ENCODE data around the gene VN1R2. TPM values are rescaled to one million over a fixed set of nuclear protein-coding genes. Genes with fewer than 3 reads are reported as not detected.
"Not testable (repeated sequence)": the region's sequence is repeated elsewhere in the genome, so short reads cannot be mapped to it uniquely, and the experiment has no call there.

The VN1R2 gene
- total RNA-seq, 1 donor from 2014 or later, result not detected

GRCh38 chr19:53237114-53237777, 20.8 kb upstream of the VN1R2 start:
- DNase-seq (ENCODE audit: low spot score), result no peak
- TF ChIP-seq EZH2phosphoT487 (IDR thresholded peaks at IDR 0.05) (no peak), CTCF (IDR thresholded peaks at IDR 0.05) (no peak), EZH2 (IDR thresholded peaks at IDR 0.05) (no peak)
- Mint-ChIP-seq H3K9me3 (peaks cover 68% of the 10 kb centered on the region), H3K27me3 (ENCODE audit: insufficient read depth, low read depth) (no peaks in the 10 kb centered on the region), H3K36me3 (peaks cover 28% of the 10 kb centered on the region), H3K4me1 (no peaks in the 10 kb centered on the region), H3K27ac (no peak overlapping the region), H3K4me3 (no peak overlapping the region)
- Histone ChIP-seq H3K4me1 (no peaks in the 10 kb centered on the region), H3K4me3 (no peak overlapping the region), H4K20me1 (ENCODE audit: low read depth) (no peaks in the 10 kb centered on the region), H2AFZ (replicated peaks) (no peak overlapping the region), H3K4me2 (no peak overlapping the region), H3K79me2 (ENCODE audit: low read depth) (no peaks in the 10 kb centered on the region), H3K27me3 (no peaks in the 10 kb centered on the region), H3F3A (ENCODE audit: low read depth) (peaks cover 7% of the 10 kb centered on the region), H3K27ac (no peak overlapping the region), H3K36me3 (peaks cover 50% of the 10 kb centered on the region), H3K9me3 (ENCODE audit: low read depth) (peaks cover 59% of the 10 kb centered on the region), H3K9ac (no peak overlapping the region)

GRCh38 chr19:53246498-53246897, 11.6 kb upstream of the VN1R2 start:
- peaks cover 13% of the 10 kb centered on the region for H3K79me2 ChIP-seq (ENCODE audit: low read depth)
- no peak for DNase-seq (ENCODE audit: low spot score)
- peaks cover 72% of the 10 kb centered on the region for H3K36me3 ChIP-seq
- TF ChIP-seq CTCF (IDR thresholded peaks at IDR 0.05) (no peak), EZH2phosphoT487 (IDR thresholded peaks at IDR 0.05) (no peak)
- Mint-ChIP-seq H3K36me3 (peaks cover 35% of the 10 kb centered on the region), H3K27ac (no peak overlapping the region), H3K4me3 (no peak overlapping the region), H3K9me3 (peaks cover 62% of the 10 kb centered on the region), H3K4me1 (no peaks in the 10 kb centered on the region), H3K27me3 (ENCODE audit: insufficient read depth, low read depth) (no peaks in the 10 kb centered on the region)
- H3F3A ChIP-seq (ENCODE audit: low read depth), result no peaks in the 10 kb centered on the region
- H3K9ac ChIP-seq, result no peak overlapping the region
- no peaks in the 10 kb centered on the region for H3K4me1 ChIP-seq
- no peaks in the 10 kb centered on the region for H3K27me3 ChIP-seq
- H3K4me3 ChIP-seq, result no peak overlapping the region
- no peak overlapping the region for H3K27ac ChIP-seq
- no peak overlapping the region for H3K4me2 ChIP-seq
- H2AFZ ChIP-seq (replicated peaks), result no peak overlapping the region
- peaks cover 40% of the 10 kb centered on the region for H3K9me3 ChIP-seq (ENCODE audit: low read depth)
- no peaks in the 10 kb centered on the region for H4K20me1 ChIP-seq (ENCODE audit: low read depth)

DNA sequence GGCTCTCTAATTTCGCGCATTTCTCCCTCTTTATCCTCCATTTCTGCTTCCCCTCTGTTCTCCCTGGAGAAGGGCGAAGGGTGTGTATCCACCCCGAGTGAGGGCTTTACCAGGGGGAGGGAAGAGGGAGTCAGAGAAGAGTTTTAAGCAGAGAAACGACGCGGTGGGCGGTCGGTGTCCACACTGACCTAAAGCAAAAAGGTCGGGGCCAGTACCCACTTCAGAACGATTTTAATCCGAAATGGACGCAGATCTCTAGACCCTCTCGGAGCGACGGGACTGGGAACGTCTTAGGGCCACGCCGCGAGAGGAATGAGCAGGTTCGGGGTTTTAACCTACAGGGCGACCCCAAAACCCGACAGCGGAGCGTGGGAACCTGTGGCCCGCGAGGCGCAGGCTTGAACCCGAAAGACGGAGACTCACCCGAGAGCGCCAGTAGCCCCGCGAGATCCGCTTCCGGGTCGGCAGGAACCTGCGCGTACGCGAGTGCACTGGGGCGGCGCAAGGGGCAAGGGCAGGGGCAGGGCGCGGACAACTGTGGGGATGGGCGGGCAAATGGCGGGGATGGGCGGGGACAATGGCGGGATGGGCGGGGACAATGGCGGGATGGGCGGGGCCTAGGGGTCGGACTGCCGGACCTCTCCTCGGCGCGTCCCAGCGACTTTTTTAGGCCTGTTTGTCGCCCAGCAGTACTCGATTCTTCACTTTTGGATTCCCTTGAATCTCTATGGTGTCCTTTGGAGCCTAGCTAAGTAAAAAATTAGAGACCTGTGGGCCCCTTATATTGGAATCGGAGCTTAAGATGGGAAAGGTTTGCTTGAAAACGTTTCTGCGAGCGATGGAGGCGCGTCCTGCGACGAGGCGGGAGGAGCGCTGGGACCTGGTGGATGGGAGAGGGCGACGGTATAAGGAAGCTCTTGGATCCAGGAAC, 3.4 kb upstream of the VN1R2 start, which contains the start of gene ZNF677:
Gene ZNF677, minus strand, starts transcription at position 463 of the 931 bp plus-strand sequence. CDS start 3,323 bp downstream, outside the sequence.
- TF ChIP-seq CTCF (IDR thresholded peaks at IDR 0.05) (no peak), EZH2 (IDR thresholded peaks at IDR 0.05) (peak; percentile 11)
- H3F3A ChIP-seq (ENCODE audit: low read depth), result peaks cover 5% of the 10 kb centered on the region
- H3K9ac ChIP-seq, result peak within 1 kb of the TSS; percentile 53
- H3K4me2 ChIP-seq, result peak within 1 kb of the TSS; percentile 82
- peak within 1 kb of the TSS; percentile 93 for H2AFZ ChIP-seq (replicated peaks)
- no peak within 1 kb of the TSS for H3K27ac ChIP-seq
- peaks cover under 1% of the 10 kb centered on the region for H3K9me3 ChIP-seq (ENCODE audit: low read depth)
- H3K4me3 ChIP-seq, result peak within 1 kb of the TSS; percentile 89
- Mint-ChIP-seq H3K4me1 (no peaks in the 10 kb centered on the region), H3K27ac (no peak within 1 kb of the TSS), H3K27me3 (ENCODE audit: insufficient read depth, low read depth) (no peaks in the 10 kb centered on the region), H3K36me3 (peaks cover 27% of the 10 kb centered on the region), H3K4me3 (peak within 1 kb of the TSS; percentile 88), H3K9me3 (peaks cover 45% of the 10 kb centered on the region)
- no peaks in the 10 kb centered on the region for H4K20me1 ChIP-seq (ENCODE audit: low read depth)
- H3K4me1 ChIP-seq, result peaks cover 6% of the 10 kb centered on the region
- peaks cover 17% of the 10 kb centered on the region for H3K79me2 ChIP-seq (ENCODE audit: low read depth)
- H3K36me3 ChIP-seq, result peaks cover 32% of the 10 kb centered on the region
- H3K27me3 ChIP-seq, result no peaks in the 10 kb centered on the region
- peak; percentile 83 for DNase-seq (ENCODE audit: low spot score)

GRCh38 chr19:53267623-53268022, 9.5 kb downstream of the VN1R2 start, which contains the start of gene VN1R4:
Gene VN1R4 (minus strand): TSS chr19:53267723. CDS start chr19:53267665, 58 bp downstream.
- DNase-seq (ENCODE audit: low spot score); H3K36me3 ChIP-seq; H3K27me3 Mint-ChIP-seq (ENCODE audit: insufficient read depth, low read depth); H3K9me3 ChIP-seq (ENCODE audit: low read depth); H3K27me3 ChIP-seq; H3K4me3 ChIP-seq; H3K27ac ChIP-seq; H3K4me1 ChIP-seq; H4K20me1 ChIP-seq (ENCODE audit: low read depth); H3K4me1 Mint-ChIP-seq; H3K27ac Mint-ChIP-seq; H2AFZ ChIP-seq (replicated peaks); H3K4me2 ChIP-seq; H3K79me2 ChIP-seq (ENCODE audit: low read depth); H3K9ac ChIP-seq; H3F3A ChIP-seq (ENCODE audit: low read depth); H3K4me3 Mint-ChIP-seq; H3K36me3 Mint-ChIP-seq: not testable (repeated sequence)
- H3K9me3 Mint-ChIP-seq, result peaks cover 33% of the 10 kb centered on the region

DNA sequence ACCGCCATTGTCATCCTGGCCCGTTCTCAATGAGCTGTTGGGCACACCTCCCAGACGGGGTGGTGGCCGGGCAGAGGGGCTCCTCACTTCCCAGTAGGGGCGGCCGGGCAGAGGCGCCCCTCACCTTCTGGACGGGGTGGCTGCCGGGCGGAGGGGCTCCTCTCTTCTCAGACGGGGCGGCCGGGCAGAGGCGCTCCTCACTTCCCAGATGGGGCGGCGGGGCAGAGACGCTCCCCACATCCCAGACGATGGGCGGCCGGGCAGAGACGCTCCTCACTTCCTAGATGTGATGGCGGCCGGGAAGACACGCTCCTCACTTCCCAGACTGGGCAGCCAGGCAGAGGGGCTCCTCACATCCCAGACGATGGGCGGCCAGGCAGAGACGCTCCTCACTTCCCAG, 11.8 kb downstream of the VN1R2 start:
- H3K27me3 Mint-ChIP-seq (ENCODE audit: insufficient read depth, low read depth); H3K27me3 ChIP-seq; H3K4me2 ChIP-seq; H3K4me1 Mint-ChIP-seq; H3K9ac ChIP-seq; H3K79me2 ChIP-seq (ENCODE audit: low read depth); H2AFZ ChIP-seq (replicated peaks); H3K4me3 Mint-ChIP-seq; H4K20me1 ChIP-seq (ENCODE audit: low read depth); H3K9me3 ChIP-seq (ENCODE audit: low read depth); H3K4me3 ChIP-seq; H3F3A ChIP-seq (ENCODE audit: low read depth); H3K27ac Mint-ChIP-seq; H3K4me1 ChIP-seq; H3K27ac ChIP-seq; H3K36me3 ChIP-seq; DNase-seq (ENCODE audit: low spot score); H3K36me3 Mint-ChIP-seq: not testable (repeated sequence)
- peaks cover 35% of the 10 kb centered on the region for H3K9me3 Mint-ChIP-seq
